Upper lobe of left lung (tissue), 6 donors: ENCODE results near the gene SND1. TPM values are rescaled to one million over a fixed set of nuclear protein-coding genes. Genes with fewer than 3 reads are reported as not detected.

Experiments used
- ATAC-seq, 2 donors: fragments of 200-7000 bp; cut with Tn5 transposase; one replicate each; pipeline ENCODE4 v1.9.1; 2022; ENCODE audit warnings: mild to moderate bottlenecking in 2 of 2, moderate library complexity in 2 of 2; ENCODE audit not compliant: low FRiP score in 2 of 2
- DNase-seq, 2 donors: peaks; one replicate each; pipeline ENCODE4 v3.0.0-alpha.2; 2019 to 2020
- H3K27ac ChIP-seq, 4 donors: fragments of 200-600 bp; sonication (generic); one replicate each; pipeline ENCODE4 v1.5.1; 2016 to 2019
- H3K27me3 ChIP-seq, 4 donors: fragments of 200-600 bp; sonication (generic); one replicate each; pipeline ENCODE4 v1.5.1; 2017 to 2019
- H3K36me3 ChIP-seq, 4 donors: fragments of 200-600 bp; sonication (generic); one replicate each; pipeline ENCODE4 v1.5.1; 2016 to 2019
- H3K4me1 ChIP-seq, 4 donors: fragments of 200-600 bp; sonication (generic); one replicate each; pipeline ENCODE4 v1.5.1; 2018 to 2019
- H3K4me3 ChIP-seq, 4 donors: fragments of 200-600 bp; sonication (generic); one replicate each; pipeline ENCODE4 v1.5.1; 2017 to 2019; ENCODE audit warnings: mild to moderate bottlenecking in 2 of 4, moderate library complexity in 1 of 4
- H3K9me3 ChIP-seq, 4 donors: fragments of 200-600 bp; sonication (generic); one replicate each; pipeline ENCODE4 v1.5.1; 2018 to 2019
- CTCF ChIP-seq, 6 experiments: fragments of 450-650 bp in 4 of 6; fragments of 200-600 bp in 2 of 6; sonication (generic) in 2 of 6; IDR thresholded peaks; one replicate each; pipeline ENCODE4 v1.5.1; 2016 to 2019; ENCODE audit warnings: antibody characterized with exemption in 6 of 6
- EP300 ChIP-seq, 4 donors: sonication (generic); formaldehyde crosslinking; IDR thresholded peaks; one replicate each; pipeline ENCODE4 v1.5.1; 2017; ENCODE audit warnings: antibody characterized with exemption in 4 of 4, control low read depth in 2 of 4
- POLR2A ChIP-seq, 4 donors: fragments of 450-650 bp; IDR thresholded peaks; one replicate each; pipeline ENCODE4 v1.5.1; 2016 to 2017; ENCODE audit warnings: antibody characterized with exemption in 4 of 4, mild to moderate bottlenecking in 2 of 4
- POLR2AphosphoS5 ChIP-seq, 2 donors: sonication (generic); formaldehyde crosslinking; IDR thresholded peaks; one replicate each; pipeline ENCODE4 v1.5.1; 2017; ENCODE audit warnings: antibody characterized with exemption in 2 of 2
- WGBS, 2 donors: methylation state at CpG; one replicate each; pipeline ENCODE4 v1.1.5; 2017 to 2018; 5-methylcytosine and 5-hydroxymethylcytosine counted together
- total RNA-seq, 6 donors: library from RNA; depleted of rRNA in 4 of 6; stranded (reverse); fragments of >200 nt in 4 of 6; gene quantifications; one replicate each; pipeline versions ENCODE4 v1.1.0 to v1.2.1, GENCODE V29; 2016 to 2021
- donor health status: DM: no; HTN: no; CAD: no; lungs with moderate emphysema.
- donor health status: DM: no; HTN: yes; CAD: no; lungs with severe emphysema.

Gene SND1
- total RNA-seq, 6 donors from 2014 or later = 107 to 167 (median 121) TPM

- Histone ChIP-seq H3K36me3 (peaks cover 0 to 15% (median 0%) of the 10 kb centered on the region in 4 donors), H3K4me1 (peaks cover 0 to 13% (median 9%) of the 10 kb centered on the region in 4 donors), H3K4me3 (no peak overlapping the region), H3K27me3 (no peaks in the 10 kb centered on the region), H3K27ac (no peak overlapping the region), H3K9me3 (no peaks in the 10 kb centered on the region)
- TF ChIP-seq EP300 (IDR thresholded peaks at IDR 0.05) (no peak), POLR2AphosphoS5 (IDR thresholded peaks at IDR 0.05) (no peak), POLR2A (IDR thresholded peaks at IDR 0.05) (no peak), CTCF (IDR thresholded peaks at IDR 0.05) (no peak)
- 65 to 76% methylated on average over 4 of the region's 4 CpGs for WGBS, 2 donors
- ATAC-seq (no peak), DNase-seq (no peak)
Observed at GRCh38 chr7:127891144-127891543, 239.2 kb downstream of the SND1 start.

- no peak for TF ChIP-seq EP300 (IDR thresholded peaks at IDR 0.05)
- no peak for TF ChIP-seq CTCF (IDR thresholded peaks at IDR 0.05)
- no peak for TF ChIP-seq POLR2AphosphoS5 (IDR thresholded peaks at IDR 0.05)
- TF ChIP-seq POLR2A (IDR thresholded peaks at IDR 0.05) = no peak
- Histone ChIP-seq H3K9me3 (no peaks in the 10 kb centered on the region), H3K27me3 (no peaks in the 10 kb centered on the region), H3K4me1 (peaks cover 0 to 13% (median 9%) of the 10 kb centered on the region in 4 donors), H3K4me3 (no peak overlapping the region), H3K27ac (no peak overlapping the region), H3K36me3 (peaks cover 0 to 15% (median 0%) of the 10 kb centered on the region in 4 donors)
- DNase-seq (no peak), ATAC-seq (no peak)
- WGBS, 2 donors = 69 to 84% methylated on average over 4 of the region's 4 CpGs
Observed at GRCh38 chr7:127891854-127892438, 240.0 kb downstream of the SND1 start.

- H3K36me3 ChIP-seq = peaks cover 0 to 15% (median 0%) of the 10 kb centered on the region in 4 donors
- DNase-seq = no peak
- no peak for ATAC-seq
- H3K4me1 ChIP-seq = peaks cover 0 to 13% (median 9%) of the 10 kb centered on the region in 4 donors
- TF ChIP-seq POLR2A (IDR thresholded peaks at IDR 0.05) (no peak), POLR2AphosphoS5 (IDR thresholded peaks at IDR 0.05) (no peak), EP300 (IDR thresholded peaks at IDR 0.05) (no peak), CTCF (IDR thresholded peaks at IDR 0.05) (no peak)
- 73 to 84% methylated on average over 9 of the region's 9 CpGs for WGBS, 2 donors
- no peaks in the 10 kb centered on the region for H3K27me3 ChIP-seq
- H3K4me3 ChIP-seq = no peak overlapping the region
- H3K27ac ChIP-seq = no peak overlapping the region
- no peaks in the 10 kb centered on the region for H3K9me3 ChIP-seq
Observed at GRCh38 chr7:127892488-127893314, 240.7 kb downstream of the SND1 start.

- Histone ChIP-seq H3K9me3 (no peaks in the 10 kb centered on the region), H3K4me3 (no peak overlapping the region), H3K27me3 (no peaks in the 10 kb centered on the region), H3K36me3 (peaks cover 0 to 8% (median 0%) of the 10 kb centered on the region in 4 donors), H3K4me1 (peaks cover 0 to 13% (median 9%) of the 10 kb centered on the region in 4 donors), H3K27ac (no peak overlapping the region)
- DNase-seq (no peak), ATAC-seq (no peak)
- TF ChIP-seq EP300 (IDR thresholded peaks at IDR 0.05) = no peak
- no peak for TF ChIP-seq POLR2A (IDR thresholded peaks at IDR 0.05)
- 88 to 93% methylated on average over 1 of the region's 1 CpG for WGBS, 2 donors
Observed at GRCh38 chr7:127893547-127893946, 241.6 kb downstream of the SND1 start.

- TF ChIP-seq CTCF (IDR thresholded peaks at IDR 0.05) (no peak), POLR2AphosphoS5 (IDR thresholded peaks at IDR 0.05) (no peak), POLR2A (IDR thresholded peaks at IDR 0.05) (no peak), EP300 (IDR thresholded peaks at IDR 0.05) (no peak)
- no peaks in the 10 kb centered on the region for H3K36me3 ChIP-seq
- WGBS, 2 donors = 90 to 100% methylated on average over 2 of the region's 2 CpGs
- H3K4me3 ChIP-seq = no peak overlapping the region
- ATAC-seq (no peak), DNase-seq (no peak)
- H3K27me3 ChIP-seq = no peaks in the 10 kb centered on the region
- no peak overlapping the region for H3K27ac ChIP-seq
- no peaks in the 10 kb centered on the region for H3K9me3 ChIP-seq
- peaks cover 0 to 13% (median 9%) of the 10 kb centered on the region in 4 donors for H3K4me1 ChIP-seq
Observed at GRCh38 chr7:127894588-127894987, 242.6 kb downstream of the SND1 start.
